NCI-H1694 (cell line): ENCODE results near the gene KNSTRN.
A peak's percentile ranks its signal among the peaks of the same experiment; 100 is the strongest.

Source experiments
- DNase-seq: peaks from one replicate; lab custom pipeline; 2025; lab: John Stamatoyannopoulos, UW

Gene KNSTRN, protein sequence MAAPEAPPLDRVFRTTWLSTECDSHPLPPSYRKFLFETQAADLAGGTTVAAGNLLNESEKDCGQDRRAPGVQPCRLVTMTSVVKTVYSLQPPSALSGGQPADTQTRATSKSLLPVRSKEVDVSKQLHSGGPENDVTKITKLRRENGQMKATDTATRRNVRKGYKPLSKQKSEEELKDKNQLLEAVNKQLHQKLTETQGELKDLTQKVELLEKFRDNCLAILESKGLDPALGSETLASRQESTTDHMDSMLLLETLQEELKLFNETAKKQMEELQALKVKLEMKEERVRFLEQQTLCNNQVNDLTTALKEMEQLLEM

DNA sequence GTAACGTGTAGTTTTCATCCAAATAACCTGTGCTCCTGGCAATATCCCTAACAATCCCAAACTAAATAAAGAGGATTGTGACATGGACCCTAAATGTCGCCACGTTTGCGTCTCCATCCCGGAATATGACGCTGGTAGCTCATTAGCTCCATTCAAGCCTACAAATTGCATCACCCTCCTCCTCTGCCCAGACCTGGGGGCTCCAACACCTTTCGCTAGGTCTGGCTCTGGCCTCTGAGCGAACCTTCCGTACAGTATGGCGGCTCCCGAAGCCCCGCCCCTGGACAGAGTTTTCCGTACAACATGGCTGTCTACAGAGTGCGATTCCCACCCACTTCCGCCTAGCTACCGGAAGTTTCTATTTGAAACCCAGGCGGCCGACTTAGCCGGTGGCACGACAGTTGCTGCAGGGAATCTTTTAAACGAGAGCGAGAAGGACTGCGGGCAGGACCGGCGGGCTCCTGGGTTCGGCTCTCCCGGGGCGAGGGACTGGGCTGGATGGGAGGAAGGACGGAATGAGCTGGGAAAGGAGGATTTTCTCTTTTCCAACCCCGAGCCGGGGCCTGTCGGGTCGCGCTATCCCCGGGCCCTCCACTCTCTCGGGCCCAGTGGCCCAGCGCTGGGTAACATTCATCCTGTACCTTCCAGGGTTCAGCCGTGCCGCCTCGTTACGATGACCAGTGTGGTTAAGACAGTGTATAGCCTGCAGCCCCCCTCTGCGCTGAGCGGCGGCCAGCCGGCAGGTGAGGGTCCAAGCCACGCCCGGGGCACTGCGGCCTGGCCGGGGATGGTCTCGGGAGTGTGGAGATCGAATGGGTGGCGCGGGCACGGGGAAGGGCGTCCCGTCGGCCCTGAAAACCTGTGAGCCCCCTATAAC is at the start of gene KNSTRN:
Gene KNSTRN, plus strand, starts transcription at position 142 of the 877 bp plus-strand sequence. Its CDS starts 115 bp downstream, at position 257.
- peak; percentile 87 for DNase-seq

DNA sequence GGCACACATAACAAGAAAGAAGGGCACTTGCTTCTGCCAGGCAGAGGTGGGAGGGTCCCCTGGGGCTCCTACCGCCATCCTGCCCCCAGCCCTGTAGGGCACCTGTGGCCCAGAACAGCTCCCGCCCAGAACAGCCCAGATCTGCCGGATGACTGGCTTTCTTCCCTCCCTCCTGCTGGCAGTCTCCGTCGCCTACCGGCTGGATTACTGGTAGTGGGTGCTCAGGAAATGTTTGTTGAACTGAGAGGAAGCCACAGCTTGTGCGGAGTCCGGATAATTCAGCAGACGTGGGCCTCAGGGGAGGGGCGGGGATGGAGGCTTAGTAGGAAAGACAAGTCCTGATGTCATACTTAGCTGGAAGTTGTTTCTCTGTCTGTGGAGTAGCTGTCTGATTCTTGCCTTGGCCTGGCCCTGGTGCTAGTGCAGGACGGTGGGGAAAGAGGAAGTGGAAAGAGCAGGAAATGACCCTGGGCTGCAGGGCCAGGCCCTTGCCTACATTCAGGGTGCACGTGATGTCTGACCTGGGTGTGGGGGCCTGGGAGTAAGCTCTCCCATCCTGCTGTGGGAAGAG is 48.5 kb upstream of the KNSTRN start:
- peak; percentile 19 for DNase-seq

DNA sequence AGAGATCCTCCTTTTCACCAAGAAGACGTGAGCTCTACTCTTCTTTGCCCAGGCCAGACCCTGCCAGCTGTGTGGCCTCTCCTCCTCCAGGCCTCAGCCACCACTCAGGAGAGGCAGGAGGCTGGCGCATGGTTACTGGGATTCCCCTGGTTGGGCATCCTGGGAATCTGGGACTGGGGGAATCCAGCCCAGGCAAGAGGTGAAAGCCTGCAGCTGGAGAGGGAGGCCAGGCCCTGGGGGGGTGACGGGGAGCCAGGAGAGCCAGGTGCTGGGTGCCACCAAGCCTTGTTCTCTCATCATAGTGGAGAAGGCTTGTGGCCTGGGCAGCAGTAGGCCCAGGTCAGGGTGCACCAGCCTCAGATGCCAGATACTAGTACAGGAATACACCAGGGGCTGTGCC is 48.0 kb upstream of the KNSTRN start:
- DNase-seq = no peak

DNA sequence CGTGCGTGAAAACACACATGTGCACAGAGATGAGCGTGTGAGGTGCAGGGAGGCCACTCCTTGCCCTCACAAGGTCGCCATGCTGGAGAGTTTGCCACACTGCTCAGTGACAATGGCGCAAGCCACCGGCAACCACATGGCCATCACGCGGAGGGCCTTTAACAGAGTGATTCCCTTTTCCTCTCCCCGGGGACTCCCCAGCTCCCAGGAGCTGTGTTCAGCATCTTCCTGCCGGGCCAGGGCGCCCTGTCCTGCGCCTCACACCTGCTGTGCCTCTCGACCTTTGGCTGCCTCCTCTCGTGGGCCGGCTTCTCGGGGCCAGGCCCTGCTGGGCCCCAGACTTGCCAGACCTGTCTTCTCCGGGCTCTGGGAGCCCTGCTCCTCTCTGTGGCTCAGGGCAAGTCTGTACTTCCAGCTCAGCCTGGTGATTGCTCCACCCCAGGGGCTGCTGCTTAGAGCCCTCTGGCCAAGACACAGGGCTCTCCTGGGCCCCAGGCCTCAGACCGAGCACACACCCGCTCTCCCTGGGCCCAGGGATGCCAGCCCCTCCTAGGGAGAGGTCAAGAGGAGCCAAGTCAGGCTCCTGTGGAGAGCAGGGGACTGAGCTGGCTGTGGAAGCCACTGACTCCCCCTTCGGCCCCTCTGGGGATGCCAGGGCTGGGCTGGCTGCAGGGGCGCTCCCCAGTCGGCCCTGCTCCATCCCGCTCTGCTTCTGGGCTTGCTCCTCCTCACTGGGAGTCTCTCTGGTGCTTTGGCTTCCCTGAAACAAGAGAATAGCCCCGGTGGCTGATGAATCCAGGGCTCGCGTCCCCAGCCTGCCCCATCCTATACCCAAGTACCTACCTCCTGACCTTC is 47.4 kb upstream of the KNSTRN start:
- no peak for DNase-seq

DNA sequence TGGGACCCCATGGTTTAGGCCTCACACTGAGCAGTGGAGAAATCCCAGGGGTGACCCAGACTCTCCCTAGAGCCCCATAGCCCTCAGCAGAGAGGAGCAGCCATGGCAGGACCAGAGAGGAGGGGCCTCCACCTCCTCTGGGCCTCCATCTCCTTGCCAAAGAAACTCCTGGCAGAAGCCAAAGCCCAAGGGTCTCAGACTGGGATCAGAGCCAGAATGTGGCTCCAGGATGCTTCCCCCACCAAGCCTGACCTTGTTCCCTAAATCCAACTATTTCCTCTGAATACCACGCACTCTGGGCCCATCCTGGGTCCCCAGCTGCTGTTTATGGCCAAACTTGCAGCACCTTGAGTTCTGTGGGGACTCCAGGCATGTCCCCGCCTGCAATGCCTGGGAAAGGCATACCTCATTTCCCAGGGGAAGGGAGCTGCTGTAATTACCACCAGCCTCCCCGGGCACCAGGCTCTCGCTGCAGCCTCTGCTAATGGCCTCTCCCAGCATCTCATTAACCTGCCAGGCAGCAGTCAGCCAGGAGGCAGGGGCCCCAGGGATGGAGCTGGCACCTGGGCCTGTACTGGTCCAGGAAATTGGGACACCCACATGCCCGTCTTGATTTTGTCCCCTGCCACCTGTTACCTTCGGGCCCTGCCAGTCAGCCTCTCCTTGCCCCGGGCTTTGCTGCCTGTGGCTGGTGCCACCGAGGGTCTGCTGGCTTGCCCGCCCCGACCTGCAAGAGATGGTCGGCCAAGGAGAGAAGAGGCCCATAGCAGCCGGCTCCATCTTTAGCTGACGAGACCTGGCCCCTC is 46.4 kb upstream of the KNSTRN start:
- peak; percentile 69 for DNase-seq

DNA sequence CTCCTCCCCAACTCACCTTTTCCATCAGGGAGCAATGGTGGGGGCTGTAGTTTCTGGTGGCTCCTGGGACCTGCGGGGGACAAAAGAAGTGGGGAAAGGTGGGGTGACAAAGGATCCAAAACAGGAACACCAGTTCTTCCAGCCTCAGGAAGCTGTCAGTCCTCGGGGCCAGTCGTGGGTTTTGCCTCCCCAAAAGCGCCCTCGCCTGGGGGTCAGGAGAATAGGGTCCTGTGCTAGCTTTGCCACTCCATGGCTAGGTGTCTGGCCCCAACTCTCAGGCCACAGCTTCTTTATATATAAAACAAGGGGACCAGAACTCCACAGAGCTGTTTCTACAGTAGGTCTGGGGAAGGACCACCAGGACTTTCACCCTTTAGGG is 45.8 kb upstream of the KNSTRN start:
- DNase-seq = no peak

DNA sequence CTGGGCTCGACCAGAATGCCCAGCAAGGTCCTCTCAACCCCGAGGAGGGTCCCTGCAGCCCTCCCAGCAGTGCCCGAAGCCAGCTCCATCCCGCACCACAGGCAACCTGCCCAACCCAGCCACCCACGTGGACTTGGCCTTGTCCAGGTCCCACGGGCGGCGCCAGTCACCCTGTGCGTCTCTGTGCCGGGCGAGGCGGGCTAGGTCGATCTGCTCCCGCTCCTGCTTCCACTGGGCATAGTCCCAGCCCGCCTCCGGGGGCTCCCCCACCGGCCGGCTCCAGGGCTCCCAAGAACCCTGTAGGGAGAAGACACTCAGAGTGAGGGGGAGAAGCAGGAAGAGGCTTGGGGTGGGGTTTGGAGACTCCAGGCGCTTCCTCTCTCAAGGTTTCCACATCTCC is 44.9 kb upstream of the KNSTRN start:
- no peak for DNase-seq

DNA sequence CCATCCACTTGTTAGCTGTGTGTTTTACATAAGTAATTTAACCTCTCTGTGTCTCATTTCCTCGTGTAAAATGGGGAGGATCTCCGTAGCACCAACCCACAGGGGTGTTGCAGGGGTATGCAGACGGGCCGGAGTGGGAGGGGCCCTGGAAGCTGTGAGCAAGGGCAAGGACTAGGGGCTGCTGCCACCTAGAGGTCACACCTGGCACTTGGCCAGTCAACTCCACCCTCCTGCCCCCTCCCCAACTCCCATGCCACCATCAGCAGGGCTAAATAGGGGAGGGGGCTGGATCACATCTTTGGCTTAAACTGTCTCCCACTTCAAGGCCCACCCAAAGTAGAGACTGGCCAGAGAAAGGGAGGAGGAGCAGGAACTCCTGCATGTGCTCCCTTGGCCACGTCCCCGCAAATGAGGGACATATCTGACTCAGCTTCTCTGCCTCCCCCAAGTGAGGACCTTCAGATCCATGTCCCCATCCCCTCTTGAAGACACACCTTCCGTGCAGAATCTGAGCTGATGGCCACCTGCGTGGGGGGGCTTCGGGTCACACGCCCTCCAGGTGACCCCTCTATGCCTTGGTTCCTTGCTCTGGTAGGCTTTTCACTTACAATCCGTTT is 44.4 kb upstream of the KNSTRN start:
- peak; percentile 58 for DNase-seq

DNA sequence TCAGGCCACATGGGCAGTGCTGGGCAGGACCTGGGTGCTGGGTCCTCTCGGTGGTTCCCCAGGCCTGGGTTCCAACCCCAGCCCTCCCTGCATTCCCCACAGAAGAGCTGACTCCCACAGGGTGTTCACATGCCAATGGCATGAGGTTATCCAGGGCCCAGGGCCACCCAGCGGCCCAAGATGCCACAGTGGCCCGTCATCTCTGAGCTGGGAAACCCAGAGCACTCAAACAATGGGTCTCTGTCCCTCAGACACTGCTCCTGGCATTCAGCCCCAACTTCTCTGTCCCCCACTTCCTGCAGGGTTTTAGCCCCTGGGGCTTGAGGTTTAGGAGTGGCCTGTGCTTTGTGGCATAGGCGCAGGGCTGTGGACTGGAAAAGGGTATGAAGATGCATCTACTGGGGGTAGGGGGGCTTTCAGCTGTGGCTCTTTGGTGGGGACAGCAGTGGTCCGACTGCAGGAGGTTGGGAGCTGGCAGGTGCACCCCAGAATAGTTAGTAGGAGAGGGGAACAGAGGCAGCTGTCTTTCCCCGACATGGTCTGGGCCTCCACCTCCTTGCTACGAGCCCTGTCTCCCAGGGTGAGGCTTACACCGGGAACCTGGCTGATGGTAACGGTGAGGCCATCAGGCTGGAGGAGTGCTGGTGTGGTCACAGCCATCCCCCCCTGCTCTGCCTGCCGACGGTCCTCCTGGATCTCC is 43.5 kb upstream of the KNSTRN start:
- DNase-seq = no peak

DNA sequence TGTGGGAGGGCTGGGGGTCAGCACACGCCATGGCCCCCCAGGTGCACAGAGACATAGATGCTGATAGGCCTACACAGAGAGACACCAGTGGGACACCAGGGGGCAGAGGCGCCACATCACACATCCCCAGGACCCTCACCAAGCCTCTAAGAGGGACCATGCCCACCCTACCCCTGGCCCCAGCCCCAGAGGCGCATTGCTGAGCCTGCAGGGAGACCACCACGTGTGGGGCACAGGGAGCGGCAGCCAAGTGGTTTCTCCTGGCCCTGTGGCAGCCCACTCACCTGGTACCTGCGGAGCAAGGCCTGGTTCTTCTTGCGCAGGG is 42.9 kb upstream of the KNSTRN start:
- peak; percentile 40 for DNase-seq

DNA sequence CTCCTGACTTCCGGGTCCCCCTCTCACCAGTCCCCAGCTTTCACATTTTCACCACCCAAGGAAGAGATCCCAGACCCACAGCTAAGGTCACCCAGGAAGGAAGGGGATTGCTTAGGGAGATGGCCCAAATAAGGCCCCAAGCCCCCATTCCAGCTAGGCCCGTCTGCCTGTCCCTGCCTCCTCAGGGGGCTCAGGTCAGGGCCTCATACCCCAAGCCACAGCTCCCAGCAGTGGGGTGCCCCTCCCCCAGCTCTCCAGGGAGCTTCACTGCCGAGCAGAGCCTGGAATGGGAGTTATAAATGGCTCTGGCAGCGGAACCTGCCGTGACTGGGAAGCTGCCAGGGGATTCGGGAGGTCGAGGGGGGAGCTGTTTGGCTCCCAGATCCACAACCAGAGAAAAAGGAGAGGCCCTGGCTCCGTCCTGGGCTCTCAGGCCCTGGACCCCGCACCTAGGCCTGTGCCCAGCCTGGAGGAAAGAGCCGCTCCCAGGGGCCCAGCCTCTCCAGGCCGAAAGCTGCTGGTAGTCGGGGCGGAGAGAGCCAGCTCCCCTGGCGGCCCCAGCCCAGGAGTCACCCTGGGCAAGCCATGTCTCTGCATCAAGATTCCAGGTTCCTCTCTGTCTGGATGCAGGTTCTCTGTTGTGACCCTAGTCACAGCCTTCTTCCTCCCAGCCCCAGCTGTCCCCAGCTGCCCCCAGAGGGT is 42.3 kb upstream of the KNSTRN start:
- peak; percentile 36 for DNase-seq

DNA sequence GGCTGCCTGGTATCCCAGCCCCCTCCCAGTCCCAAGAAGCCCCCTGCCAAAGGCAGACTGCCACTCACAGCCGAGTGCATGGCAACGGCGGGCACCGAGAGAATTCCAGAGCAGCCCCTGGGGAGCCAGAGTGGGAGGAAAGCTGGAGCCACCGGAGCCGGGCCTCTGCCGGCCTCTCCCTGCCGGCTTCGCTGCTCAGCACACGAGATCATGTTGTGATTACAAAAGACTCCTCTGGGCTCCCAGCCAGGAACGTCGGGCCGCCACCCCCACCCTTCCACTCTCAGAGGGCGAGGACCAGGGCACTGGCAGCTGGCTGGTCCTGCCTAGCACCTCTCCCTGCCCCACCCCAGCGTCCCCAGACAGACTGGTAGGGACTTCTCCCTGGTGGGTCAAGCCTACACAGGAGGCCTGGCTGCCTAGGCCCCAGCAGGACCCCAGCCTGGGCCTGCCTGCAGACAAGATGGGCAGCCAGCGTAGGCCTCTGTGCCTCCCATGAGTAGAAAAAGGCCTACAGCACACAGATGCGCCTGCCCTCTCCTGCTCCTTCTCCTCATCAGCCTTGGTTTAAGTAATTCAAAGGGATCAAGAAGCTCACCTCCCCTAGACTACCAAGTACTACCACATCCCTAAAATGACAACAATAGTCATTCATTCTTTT is 41.7 kb upstream of the KNSTRN start, which contains the start of gene CCDC9B:
Gene CCDC9B, minus strand, starts transcription at position 200 of the 661 bp plus-strand sequence. Its CDS starts 120 bp downstream, at position 80.
- peak; percentile 54 for DNase-seq

DNA sequence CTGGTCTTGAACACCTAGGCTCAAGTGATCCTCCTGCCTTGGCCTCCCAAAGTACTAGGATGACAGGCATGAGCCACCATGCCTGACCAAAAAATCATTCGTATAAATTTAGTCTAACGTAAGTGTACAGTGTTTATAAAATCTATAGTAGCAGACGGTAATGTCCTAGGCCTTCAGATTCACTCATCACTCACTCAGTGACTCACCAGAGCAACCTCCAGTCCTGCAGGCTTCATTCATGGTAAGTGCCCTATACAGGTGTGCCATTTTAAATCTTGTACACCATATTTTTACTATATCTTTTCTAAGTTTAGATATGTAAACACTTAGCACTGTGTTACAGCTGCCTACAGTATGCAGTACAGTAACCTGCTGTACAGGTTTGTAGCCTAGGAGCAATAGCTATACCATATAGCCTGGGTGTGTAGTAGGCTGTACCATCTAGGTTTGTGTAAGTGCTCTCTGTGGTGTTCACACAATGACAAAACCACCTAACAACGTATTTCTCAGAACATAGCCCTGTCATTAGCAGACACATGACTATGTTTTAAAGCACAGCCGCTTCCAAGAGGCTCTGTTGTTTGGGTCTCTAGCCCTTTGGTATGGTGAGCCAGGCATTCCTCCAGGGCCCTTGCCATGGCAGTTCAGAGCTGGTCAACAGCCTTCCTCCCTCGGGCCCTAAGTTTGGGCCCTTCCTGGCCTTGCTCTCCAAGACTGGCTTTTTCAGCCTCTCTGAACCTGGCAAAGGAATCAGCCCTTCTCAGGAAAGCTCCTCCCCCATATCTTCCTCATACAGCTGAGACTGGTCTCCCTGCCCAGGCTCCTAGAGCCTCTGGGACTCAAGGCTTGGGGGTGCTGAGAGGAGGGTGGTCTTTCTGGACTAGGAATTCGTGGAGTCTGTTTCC is 39.9 kb upstream of the KNSTRN start:
- DNase-seq = no peak

DNA sequence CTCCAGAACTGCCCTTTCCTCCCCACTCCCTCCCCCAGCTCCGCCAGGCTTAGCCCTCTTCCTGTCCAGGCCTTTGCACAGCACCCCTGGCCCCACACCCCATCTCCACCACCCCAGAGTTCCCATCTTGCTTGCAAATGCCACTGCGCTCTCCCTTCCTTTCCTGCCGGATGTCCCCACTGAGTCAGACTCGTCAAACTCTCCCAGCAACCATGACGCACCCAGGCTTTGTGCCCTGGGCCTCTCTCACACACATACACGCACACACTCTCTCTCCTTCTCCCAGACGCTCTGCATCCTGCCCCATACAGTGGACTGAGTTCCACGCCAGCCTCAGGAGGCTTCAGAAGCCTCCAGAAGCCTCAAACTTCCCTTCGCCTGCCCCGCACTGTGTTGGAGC is 39.0 kb upstream of the KNSTRN start:
- DNase-seq = no peak

DNA sequence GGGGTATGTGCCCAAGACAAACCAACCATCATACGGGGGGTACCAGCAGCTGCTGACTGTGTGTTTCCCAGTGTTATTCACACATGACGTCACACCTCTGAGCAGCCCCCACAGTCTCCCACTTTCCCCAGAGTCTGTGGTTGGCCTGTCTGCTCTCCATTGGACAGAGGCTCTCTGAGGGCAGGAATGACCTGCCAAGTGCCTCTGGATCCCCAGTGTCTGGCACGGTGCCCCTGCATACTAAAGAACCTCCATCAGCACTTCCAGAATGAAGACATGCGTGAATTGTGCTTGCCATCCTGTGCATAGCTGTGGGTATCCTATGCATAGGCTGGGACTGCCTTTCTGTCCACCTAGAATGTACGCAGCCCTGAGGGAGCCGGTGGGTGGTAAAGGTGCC is 38.3 kb upstream of the KNSTRN start:
- no peak for DNase-seq

DNA sequence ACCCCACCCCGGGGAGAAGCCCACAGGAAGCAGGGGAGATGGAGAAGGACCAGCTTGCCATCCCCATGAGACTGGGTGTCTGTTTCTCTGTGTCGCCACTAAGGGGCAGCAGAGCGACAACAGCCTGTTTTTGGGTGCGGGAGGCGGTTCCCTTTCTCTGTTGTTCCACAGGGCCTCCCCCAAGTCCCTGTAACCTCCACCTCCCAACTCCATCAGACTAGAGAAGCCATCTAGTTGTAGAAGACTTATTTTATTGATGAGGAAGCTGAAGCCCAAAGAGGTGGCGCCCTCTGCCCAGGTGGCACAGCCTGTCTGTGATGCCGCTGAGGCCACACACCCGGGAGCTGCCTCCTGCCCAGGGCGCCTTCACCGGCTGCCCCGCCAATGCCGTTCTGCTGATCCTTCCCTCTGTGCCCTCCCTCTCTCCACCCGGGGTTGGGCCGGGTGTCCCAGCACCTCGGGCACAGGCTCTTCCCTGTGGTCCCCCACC is 37.8 kb upstream of the KNSTRN start:
- DNase-seq = peak; percentile 54

DNA sequence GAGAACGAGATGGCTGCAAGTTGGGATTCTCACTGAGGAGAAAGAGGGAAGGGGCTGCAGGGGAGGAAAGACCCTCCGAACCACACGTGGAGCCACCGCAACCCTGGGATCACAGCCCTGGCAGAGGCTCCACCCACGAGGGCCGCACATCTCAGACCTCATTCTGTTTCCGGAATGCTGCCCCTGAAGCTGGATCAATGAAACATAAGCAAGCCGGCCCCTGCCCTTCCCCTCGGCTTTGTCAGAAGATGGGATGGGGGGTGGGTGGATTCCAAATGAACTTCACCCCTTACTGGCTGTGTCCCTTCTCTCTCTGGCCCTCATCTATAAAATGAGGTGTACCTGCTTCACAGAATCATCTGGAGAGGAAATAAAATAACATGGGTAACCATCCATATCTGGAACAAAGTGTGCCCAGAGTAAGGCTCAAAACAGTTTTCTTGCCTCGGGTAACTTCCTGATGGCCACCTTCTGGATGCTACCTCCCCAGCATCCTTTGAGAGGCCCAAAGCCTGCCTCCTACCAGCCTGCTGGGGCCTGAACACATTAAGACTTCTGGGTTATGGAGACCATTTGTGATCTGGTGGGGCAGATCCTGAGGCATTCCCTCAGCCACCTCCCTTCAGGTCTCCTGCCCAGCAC is 37.2 kb upstream of the KNSTRN start:
- no peak for DNase-seq
